ENCODE results near the gene VOPP1. TPM values are rescaled to one million over a fixed set of nuclear protein-coding genes. Genes with fewer than 3 reads are reported as not detected.
"Not testable (repeated sequence)": the region's sequence is repeated elsewhere in the genome, so short reads cannot be mapped to it uniquely, and the experiment has no call there.

VOPP1 gene
- total RNA-seq, 1 donor from 2014 or later: 25.5 TPM

DNA sequence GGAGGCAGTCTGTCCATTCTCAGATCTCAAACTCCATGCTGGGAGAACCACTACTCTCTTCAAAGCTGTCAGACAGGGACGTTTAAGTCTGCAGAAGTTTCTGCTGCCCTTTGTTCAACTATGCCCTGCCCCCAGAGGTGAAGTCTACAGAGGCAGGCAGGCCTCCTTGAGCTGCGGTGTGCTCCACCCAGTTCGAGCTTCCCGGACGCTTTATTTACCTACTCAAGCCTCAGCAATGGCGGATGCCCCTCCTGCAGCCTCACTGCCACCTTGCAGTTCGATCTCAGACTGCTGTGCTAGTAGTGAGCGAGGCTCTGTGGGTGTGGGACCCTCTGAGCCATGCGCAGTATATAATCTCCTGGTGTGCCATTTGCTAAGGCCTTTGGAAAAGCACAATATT, 10.4 kb upstream of the VOPP1 start:
- DNase-seq (ENCODE audit: low spot score): not testable (repeated sequence)

DNA sequence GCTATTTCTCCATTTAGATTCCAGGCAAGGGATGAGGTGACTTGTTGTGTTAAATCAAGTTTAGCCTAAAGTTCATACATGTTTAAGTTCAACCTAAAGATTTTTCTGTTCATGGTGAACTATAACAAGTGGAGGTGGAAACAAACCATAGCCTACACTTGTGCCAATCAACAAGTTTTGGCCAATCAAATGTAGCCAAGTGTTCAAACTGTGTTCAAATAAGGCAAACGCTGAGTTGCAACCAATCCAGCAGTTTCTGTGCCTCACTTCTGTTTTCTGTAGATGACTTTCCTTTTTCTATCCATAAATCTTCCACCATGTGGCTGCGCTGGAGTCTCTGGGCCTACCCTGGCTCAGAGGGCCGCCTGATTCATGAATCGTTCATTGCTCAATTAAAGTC, 4.5 kb upstream of the VOPP1 start:
- DNase-seq (ENCODE audit: low spot score): no peak

GRCh38 chr7:55575733-55576132, 3.4 kb upstream of the VOPP1 start:
- DNase-seq (ENCODE audit: low spot score): no peak

GRCh38 chr7:55575098-55575497, 2.8 kb upstream of the VOPP1 start:
- no peak for DNase-seq (ENCODE audit: low spot score)

DNA sequence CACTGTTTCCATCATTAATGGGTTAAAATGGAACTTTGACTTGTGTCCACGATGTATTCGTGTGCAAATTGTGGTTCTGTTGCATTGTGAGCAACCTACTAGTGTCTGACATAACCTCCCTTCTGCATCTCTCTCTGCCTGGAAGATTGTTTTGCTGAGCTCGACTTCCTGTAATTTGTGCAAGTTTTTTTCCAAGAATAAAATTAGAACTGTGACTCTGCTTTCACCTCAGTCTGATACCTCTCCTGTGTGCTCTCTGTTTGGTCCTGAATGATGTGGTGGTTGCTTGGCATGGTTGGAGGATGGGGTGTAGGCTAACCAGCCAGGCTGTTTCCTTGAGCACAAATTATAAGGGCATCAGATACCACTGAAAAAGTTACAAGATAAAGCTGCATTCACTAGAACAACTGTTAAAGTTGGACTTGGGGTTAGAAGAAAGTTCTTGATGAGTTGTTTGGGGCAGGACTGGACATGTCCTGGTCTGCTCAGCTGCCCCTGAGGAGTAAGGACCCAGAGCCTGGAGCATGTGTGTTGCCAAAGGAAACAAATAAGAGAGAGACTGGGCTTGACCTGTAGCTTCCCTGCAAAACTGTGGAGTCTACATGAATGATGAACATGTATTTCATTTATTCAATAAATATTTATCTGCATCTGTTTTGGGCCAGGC, 1.9 kb upstream of the VOPP1 start:
- peak; percentile 59 for DNase-seq (ENCODE audit: low spot score)

DNA sequence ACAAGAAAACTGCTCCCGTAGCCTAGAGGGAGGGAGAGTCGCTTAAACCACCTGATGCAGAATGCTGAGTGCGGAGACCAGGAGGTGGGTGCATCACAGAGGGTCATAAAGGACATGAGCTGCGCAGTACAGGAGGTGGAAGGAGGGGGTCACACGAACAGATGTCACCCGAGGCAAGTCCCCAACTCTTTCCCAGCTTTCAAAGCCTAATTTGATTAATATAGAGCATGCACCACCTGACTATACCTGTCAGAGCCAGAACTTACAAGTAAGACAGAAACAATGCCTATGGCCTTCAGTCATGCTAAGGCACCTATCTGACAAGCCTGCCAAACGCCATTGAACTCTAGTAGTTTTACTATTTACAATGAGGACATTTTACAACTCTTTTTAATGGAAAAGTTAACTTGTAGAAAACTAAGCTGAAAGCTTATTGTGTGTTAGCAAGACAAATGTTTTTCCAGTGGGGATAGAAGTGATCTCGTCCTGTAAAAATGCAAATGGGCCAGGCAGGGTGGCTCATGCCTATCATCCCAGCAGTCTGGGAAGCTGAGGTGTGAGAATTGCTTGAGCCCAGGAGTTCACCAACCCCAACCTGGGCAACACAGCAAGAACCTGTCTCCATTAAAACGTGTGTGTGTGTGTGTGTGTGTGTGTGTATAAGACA, 1.1 kb upstream of the VOPP1 start:
- no peak for DNase-seq (ENCODE audit: low spot score)

GRCh38 chr7:55571511-55572377, 558 bp downstream of the VOPP1 start:
- peak; percentile 51 for DNase-seq (ENCODE audit: low spot score)

- DNase-seq (ENCODE audit: low spot score): peak; percentile 51
Observed at GRCh38 chr7:55570939-55571338, 1.4 kb downstream of the VOPP1 start.

- DNase-seq (ENCODE audit: low spot score): no peak
Observed at GRCh38 chr7:55570218-55570873, 2.0 kb downstream of the VOPP1 start.

- DNase-seq (ENCODE audit: low spot score): no peak
Observed at GRCh38 chr7:55569797-55570196, 2.5 kb downstream of the VOPP1 start.

DNA sequence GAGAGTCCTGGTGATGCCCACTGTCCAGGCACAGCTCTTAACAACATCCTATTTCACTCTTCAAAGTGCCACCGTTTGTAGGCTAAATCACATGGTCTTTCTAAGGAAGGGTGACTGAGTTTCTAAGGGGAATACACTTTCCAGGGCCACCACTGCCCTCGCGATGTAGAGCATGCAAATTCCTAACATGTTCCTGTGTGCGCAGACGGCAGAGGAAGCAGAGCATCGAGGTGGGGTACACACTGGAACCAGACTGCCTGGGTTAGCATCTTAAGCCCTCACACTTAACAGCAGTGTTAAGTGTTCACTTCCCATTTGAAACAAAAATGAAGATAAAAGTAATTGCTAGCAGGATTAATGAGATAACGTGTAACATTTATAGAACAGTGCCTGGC, 3.0 kb downstream of the VOPP1 start:
- no peak for DNase-seq (ENCODE audit: low spot score)

- no peak for DNase-seq (ENCODE audit: low spot score)
Observed at GRCh38 chr7:55568613-55569268, 3.6 kb downstream of the VOPP1 start.

- no peak for DNase-seq (ENCODE audit: low spot score)
Observed at GRCh38 chr7:55567571-55567970, 4.7 kb downstream of the VOPP1 start.

DNA sequence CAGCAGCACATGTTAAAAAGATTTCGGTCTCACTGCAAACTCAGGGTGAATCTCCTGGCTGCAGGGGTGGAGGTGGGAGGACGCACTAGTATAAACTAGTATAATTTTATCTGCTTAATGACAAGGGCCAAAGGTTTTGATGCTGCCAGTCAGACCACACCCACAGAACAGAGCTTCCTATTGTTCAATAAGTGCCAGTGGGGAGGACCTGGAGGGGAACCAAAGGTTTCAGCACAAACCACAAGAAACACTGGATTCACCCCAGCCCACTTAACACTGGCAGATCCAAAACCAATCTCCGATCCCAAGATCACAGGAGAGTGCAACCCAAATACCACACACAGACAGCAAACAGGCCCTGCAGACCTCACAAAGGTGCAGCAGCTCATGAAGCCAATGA, 6.6 kb downstream of the VOPP1 start:
- no peak for DNase-seq (ENCODE audit: low spot score)

DNA sequence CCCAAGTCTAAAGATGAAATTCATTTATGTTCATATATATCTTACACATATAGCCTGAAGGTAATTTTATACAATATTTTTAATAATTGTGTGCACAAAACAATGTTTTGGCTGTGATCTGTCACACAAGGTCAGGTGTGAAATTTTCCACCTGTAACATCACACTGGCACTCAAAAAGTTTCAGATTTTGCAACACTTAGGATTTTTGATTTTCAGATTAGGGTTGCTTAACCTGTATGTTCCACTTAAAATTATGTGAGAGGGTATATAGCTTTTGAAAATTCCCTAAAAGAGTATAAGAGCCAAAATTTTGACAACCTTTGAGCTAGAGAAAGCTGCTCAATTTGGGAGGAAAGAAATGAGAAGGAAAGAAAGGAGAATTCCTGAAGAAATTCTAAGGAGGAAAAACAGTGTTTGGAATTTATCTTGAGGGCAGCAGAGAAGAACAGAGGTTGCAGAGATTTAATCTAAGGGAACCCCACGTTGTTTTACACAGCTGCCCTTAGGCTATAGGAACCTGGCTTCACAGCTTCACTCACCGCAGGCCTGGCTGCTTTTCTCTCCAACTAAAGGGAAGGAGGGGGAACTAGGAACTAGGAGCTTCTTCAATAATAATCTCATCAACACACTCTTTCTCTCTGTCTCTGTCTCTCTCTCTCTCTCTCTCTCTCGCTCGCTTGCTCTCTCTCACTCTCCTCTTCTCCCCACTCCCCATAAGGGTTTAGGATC, 8.5 kb downstream of the VOPP1 start:
- DNase-seq (ENCODE audit: low spot score): no peak

DNA sequence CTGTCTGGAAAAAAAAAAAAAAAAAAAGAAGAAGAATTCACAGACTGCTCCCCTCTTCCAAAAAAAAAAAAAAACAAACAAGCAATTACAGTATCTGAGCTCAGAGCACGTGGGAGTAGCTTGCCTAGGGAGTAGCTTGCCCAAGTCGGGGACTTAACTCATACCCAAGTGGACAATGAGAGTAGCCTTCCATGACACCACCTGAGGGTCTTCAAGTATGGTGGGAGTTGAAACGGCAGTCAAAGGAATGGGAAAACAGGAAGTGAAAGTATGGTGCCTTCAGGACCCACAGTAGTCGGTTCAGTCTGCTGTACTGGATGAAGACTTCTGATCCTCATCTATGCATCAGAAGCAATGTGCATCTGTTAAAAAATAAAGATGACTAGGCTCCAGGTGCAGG, 10.6 kb downstream of the VOPP1 start:
- no peak for DNase-seq (ENCODE audit: low spot score)

GRCh38 chr7:55558962-55559920, 13.1 kb downstream of the VOPP1 start:
- no peak for DNase-seq (ENCODE audit: low spot score)

GRCh38 chr7:55557666-55558188, 14.6 kb downstream of the VOPP1 start:
- DNase-seq (ENCODE audit: low spot score): no peak

DNA sequence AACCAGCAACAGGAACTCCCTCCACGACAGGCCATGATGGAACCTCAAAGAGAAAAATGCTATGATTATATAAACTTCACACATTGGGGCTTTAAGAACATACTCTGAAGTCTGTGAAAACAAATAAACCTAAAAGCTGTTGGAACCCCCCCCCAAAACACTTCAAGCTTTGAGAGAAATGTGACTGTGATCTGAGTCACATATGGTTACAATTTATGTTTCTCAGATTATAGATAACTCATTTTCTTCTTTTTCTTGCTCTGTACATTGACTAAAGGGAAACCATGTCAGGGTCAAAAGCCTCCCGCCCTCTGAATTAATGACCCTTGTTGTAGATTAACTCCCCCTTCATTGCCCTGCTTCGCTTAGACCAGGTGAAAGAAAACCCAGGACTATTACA, 15.8 kb downstream of the VOPP1 start:
- no peak for DNase-seq (ENCODE audit: low spot score)
